Natural killer cell (primary cell): ENCODE results near the gene CHIC1. TPM values are rescaled to one million over a fixed set of nuclear protein-coding genes. Genes with fewer than 3 reads are reported as not detected.
A peak's percentile ranks its signal among the peaks of the same experiment; 100 is the strongest.
"Not testable (repeated sequence)": the region's sequence is repeated elsewhere in the genome, so short reads cannot be mapped to it uniquely, and the experiment has no call there.

Experiments
- ATAC-seq, 3 donors: fragments of 150-1000 bp in 2 of 3; fragments of 200-7000 bp in 1 of 3; cut with Tn5 transposase; 1 replicate in 1 of 3; 2 replicates in 2 of 3; pipeline ENCODE4 v1.10.0; 2021; ENCODE audit warnings: mild to moderate bottlenecking in 2 of 3, moderate library complexity in 2 of 3
- DNase-seq, 2 donors: peaks; one replicate each; pipeline versions ENCODE4 v3.0.0 to v3.0.0-alpha.2; 2013 to 2021; ENCODE audit warnings: mixed read lengths in 1 of 2
- H3K27ac ChIP-seq: one replicate; pipeline ENCODE4 v1.5.1; 2013; ENCODE audit warnings: mild to moderate bottlenecking, low read length
- H3K27me3 ChIP-seq: one replicate; pipeline ENCODE4 v1.6.1; 2013; ENCODE audit warnings: low read length; ENCODE audit not compliant: control insufficient read depth, insufficient read depth
- H3K36me3 ChIP-seq: one replicate; pipeline ENCODE4 v1.6.1; 2013; ENCODE audit warnings: low read length; ENCODE audit not compliant: control insufficient read depth, insufficient read depth
- H3K4me1 ChIP-seq: one replicate; pipeline ENCODE4 v1.6.1; 2013; ENCODE audit warnings: low read length; ENCODE audit not compliant: control insufficient read depth, insufficient read depth
- H3K4me3 ChIP-seq: one replicate; pipeline ENCODE4 v1.5.1; 2013; ENCODE audit warnings: low read length
- H3K9me3 ChIP-seq: one replicate; pipeline ENCODE4 v1.6.1; 2013; ENCODE audit warnings: low read length; ENCODE audit not compliant: control insufficient read depth, insufficient read depth
- H3K27ac Mint-ChIP-seq, 2 donors: one replicate each; pipeline ENCODE4 v1.8.0; 2022; ENCODE audit warnings: mild to moderate bottlenecking in 2 of 2, mixed read lengths in 2 of 2, moderate library complexity in 1 of 2
- H3K27me3 Mint-ChIP-seq, 2 donors: one replicate each; pipeline ENCODE4 v1.8.0; 2022; ENCODE audit warnings: low read depth in 2 of 2, mixed read lengths in 2 of 2
- H3K36me3 Mint-ChIP-seq: one replicate; pipeline ENCODE4 v1.8.0; 2022; ENCODE audit warnings: mixed read lengths
- H3K4me1 Mint-ChIP-seq, 2 donors: one replicate each; pipeline ENCODE4 v1.8.0; 2022; ENCODE audit warnings: mixed read lengths in 2 of 2
- H3K4me3 Mint-ChIP-seq: one replicate; pipeline ENCODE4 v1.8.0; 2022; ENCODE audit warnings: mild to moderate bottlenecking, moderate library complexity, mixed read lengths
- H3K9me3 Mint-ChIP-seq, 2 donors: one replicate each; pipeline ENCODE4 v1.8.0; 2022; ENCODE audit warnings: mixed read lengths in 2 of 2
- WGBS: methylation state at CpG from one replicate; pipeline ENCODE4 v1.1.7; 2013; ENCODE audit warnings: missing lambda C conversion rate; ENCODE audit not compliant: insufficient coverage; 5-methylcytosine and 5-hydroxymethylcytosine counted together
- intact Hi-C: fragments of 100-400 bp; cut with micrococcal nuclease; formaldehyde crosslinking; loops from one replicate; pipeline ENCODE4 v1.14.2; 2022
- total RNA-seq, 4 donors: library from RNA; stranded (reverse); fragments of 120-200 nt in 1 of 4; gene quantifications; one replicate each; pipeline versions ENCODE4 v1.2.3 to v1.2.4, GENCODE V29; 2013 to 2022
- TF ChIP-seq, protein P1 (sequence below): fragments of 200-600 bp; IDR thresholded peaks from one replicate; pipeline ENCODE4 v1.8.0; 2022; ENCODE audit warnings: antibody characterized with exemption

CHIC1 gene
- total RNA-seq, 3 donors from 2014 or later (not counting 1 experiment from before 2014, with no cell fraction given): 11.3 to 15.6 (median 11.4) TPM

DNA sequence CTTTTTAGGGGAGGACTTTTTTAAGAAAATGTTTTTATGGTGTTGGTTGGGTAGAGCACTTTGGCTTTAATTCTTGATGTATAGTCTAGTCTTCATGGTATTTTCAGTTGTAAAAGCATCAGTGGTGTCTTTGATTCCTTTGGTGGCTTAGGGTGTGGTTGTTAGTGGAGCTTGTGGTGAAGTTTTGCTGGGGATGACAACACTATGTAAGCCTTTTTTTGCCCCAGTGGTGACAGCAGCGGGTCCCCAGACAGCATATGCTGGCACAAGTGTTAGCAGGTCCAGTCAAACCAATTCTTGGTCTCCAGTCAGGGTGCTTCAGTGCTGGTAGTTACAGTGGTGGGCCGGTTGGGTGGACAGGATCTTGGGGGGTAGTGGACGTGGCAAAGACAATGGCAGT lies 52.0 kb downstream of the CHIC1 start:
- WGBS: 67% methylated on average over 3 of the region's 3 CpGs
- intact Hi-C loops: no loop called here
- TF ChIP-seq, protein P1, sequence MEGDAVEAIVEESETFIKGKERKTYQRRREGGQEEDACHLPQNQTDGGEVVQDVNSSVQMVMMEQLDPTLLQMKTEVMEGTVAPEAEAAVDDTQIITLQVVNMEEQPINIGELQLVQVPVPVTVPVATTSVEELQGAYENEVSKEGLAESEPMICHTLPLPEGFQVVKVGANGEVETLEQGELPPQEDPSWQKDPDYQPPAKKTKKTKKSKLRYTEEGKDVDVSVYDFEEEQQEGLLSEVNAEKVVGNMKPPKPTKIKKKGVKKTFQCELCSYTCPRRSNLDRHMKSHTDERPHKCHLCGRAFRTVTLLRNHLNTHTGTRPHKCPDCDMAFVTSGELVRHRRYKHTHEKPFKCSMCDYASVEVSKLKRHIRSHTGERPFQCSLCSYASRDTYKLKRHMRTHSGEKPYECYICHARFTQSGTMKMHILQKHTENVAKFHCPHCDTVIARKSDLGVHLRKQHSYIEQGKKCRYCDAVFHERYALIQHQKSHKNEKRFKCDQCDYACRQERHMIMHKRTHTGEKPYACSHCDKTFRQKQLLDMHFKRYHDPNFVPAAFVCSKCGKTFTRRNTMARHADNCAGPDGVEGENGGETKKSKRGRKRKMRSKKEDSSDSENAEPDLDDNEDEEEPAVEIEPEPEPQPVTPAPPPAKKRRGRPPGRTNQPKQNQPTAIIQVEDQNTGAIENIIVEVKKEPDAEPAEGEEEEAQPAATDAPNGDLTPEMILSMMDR: no peak
- no peak overlapping the region for H3K27ac ChIP-seq
- Mint-ChIP-seq H3K4me1 (peaks cover 10 to 44% of the 10 kb centered on the region in 2 donors), H3K4me3 (peak overlapping the region; percentile 52), H3K9me3 (peaks cover 0 to 9% of the 10 kb centered on the region in 2 donors), H3K27me3 (no peaks in the 10 kb centered on the region), H3K27ac (peak overlapping the region; percentile 35 to 83), H3K36me3 (no peaks in the 10 kb centered on the region)
- H3K9me3 ChIP-seq: no peaks in the 10 kb centered on the region
- DNase-seq: peak in 1 of 2 donors; percentile 1
- H3K36me3 ChIP-seq: no peaks in the 10 kb centered on the region
- peaks cover 12% of the 10 kb centered on the region for H3K4me1 ChIP-seq
- H3K27me3 ChIP-seq: no peaks in the 10 kb centered on the region
- ATAC-seq: peak in 1 of 3 donors; percentile 61
- no peak overlapping the region for H3K4me3 ChIP-seq

DNA sequence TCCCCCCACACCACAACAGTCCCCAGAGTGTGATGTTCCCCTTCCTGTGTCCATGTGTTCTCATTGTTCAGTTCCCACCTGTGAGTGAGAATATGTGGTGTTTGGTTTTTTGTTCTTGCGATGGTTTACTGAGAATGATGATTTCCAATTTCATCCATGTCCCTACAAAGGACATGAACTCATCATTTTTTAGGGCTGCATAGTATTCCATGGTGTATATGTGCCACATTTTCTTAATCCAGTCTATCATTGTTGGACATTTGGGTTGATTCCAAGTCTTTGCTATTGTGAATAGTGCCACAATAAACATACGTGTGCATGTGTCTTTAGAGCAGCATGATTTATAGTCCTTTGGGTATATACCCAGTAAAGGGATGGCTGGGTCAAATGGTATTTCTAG lies 78.7 kb downstream of the CHIC1 start:
- 100% methylated on average over 1 of the region's 2 CpGs for WGBS
- H3K4me1 ChIP-seq, DNase-seq, H3K9me3 ChIP-seq, H3K27me3 ChIP-seq, H3K27ac ChIP-seq, H3K4me3 ChIP-seq, H3K27me3 Mint-ChIP-seq, H3K36me3 ChIP-seq, ATAC-seq, H3K4me3 Mint-ChIP-seq, H3K27ac Mint-ChIP-seq, intact Hi-C loops: not testable (repeated sequence)
- Mint-ChIP-seq H3K36me3 (peaks cover 23% of the 10 kb centered on the region), H3K4me1 (peaks cover 13 to 17% of the 10 kb centered on the region in 2 donors), H3K9me3 (peaks cover 8 to 13% of the 10 kb centered on the region in 2 donors)

DNA sequence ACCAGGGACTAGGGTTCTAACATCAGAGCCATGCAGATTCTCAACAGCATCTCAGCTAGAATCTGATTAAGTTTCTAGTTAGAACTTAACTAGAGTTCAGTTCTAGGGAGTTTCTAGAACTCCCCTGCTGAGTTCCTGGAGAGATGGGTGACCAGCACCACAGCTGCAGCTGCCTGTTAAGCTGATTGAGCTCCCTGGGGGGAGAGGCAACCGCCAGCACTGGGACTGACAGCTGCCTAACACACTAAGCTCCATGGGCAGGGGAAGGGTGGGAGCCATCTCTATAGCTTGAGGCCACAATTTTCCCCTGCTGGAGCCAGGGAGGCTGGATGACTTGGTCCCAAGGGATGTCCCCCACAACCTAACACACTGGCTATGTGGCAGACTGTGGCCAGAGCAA lies 84.2 kb downstream of the CHIC1 start:
- DNase-seq (no peak), ATAC-seq (no peak)
- Histone ChIP-seq H3K27ac (no peak overlapping the region), H3K9me3 (no peaks in the 10 kb centered on the region), H3K36me3 (no peaks in the 10 kb centered on the region), H3K27me3 (no peaks in the 10 kb centered on the region), H3K4me1 (no peaks in the 10 kb centered on the region), H3K4me3 (no peak overlapping the region)
- intact Hi-C loops: no loop called here
- Mint-ChIP-seq H3K9me3 (peaks cover 2 to 3% of the 10 kb centered on the region in 2 donors), H3K27me3 (no peaks in the 10 kb centered on the region), H3K27ac (no peak overlapping the region), H3K4me3 (no peak overlapping the region), H3K36me3 (no peaks in the 10 kb centered on the region), H3K4me1 (no peaks in the 10 kb centered on the region)
- TF ChIP-seq, protein P1: no peak
- 100% methylated on average over 1 of the region's 1 CpG for WGBS

DNA sequence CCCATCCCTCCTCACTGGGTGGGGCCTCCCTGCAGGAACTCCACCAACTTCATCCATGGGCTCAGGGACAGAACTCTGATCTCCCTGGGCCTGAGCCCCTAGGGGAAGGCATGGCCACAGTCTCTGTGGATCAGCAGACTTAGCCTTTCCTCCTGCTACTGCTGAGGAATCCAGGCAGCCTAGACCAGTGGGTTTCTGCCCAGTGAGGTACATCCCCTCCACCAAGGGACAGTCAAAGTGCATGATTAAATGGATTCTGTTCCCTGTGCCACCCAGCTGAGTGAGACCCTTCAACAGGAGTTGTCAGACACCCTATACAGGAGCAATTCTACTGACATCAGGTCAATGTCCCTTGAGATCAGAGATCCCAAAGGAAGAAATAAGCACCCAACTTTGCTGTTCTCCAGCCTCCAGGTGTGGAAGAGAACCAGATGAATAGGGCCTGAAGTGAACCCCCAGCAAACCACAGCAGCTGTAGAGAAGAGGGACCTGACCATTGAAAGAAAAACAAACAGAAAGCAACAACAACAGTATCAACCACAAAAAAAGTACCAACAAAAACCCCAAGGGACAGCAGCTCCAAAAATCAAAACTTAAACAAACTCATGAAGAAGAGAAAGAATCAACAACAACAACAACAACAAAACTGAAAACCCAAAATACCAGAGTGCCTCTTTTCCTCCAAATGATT lies 84.8 kb downstream of the CHIC1 start:
- H3K4me1 ChIP-seq: no peaks in the 10 kb centered on the region
- H3K4me3 ChIP-seq: no peak overlapping the region
- Mint-ChIP-seq H3K36me3 (no peaks in the 10 kb centered on the region), H3K4me3 (no peak overlapping the region), H3K9me3 (peaks cover 2 to 3% of the 10 kb centered on the region in 2 donors), H3K27ac (no peak overlapping the region), H3K27me3 (no peaks in the 10 kb centered on the region), H3K4me1 (no peaks in the 10 kb centered on the region)
- intact Hi-C loops: no loop called here
- TF ChIP-seq, protein P1: no peak
- H3K9me3 ChIP-seq: no peaks in the 10 kb centered on the region
- ATAC-seq (no peak), DNase-seq (no peak)
- no peak overlapping the region for H3K27ac ChIP-seq
- no peaks in the 10 kb centered on the region for H3K36me3 ChIP-seq
- no peaks in the 10 kb centered on the region for H3K27me3 ChIP-seq

DNA sequence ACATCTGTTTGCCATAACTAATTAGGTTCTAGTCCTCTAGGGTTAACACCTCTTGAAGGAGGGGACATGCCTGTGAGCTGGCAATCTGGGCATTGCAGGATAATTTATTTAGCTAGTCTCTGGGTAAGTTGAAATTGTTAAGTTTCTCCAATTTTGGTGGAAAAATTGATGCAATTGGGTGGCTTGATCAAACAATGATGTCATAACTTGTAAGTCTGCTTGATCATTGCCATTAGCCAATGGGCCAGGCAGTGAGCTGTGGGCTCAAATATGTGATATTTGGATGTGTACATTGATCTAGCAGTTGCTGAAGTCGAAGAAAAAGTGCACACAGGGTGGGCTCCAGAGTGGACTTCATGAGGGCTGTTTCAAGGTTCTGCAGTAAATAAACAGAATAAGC lies 98.3 kb downstream of the CHIC1 start:
- H3K9me3 Mint-ChIP-seq, H3K36me3 ChIP-seq, H3K4me3 ChIP-seq, H3K27me3 Mint-ChIP-seq, H3K27ac Mint-ChIP-seq, H3K9me3 ChIP-seq, H3K4me3 Mint-ChIP-seq, intact Hi-C loops, DNase-seq, H3K27me3 ChIP-seq, ATAC-seq, H3K4me1 ChIP-seq, H3K27ac ChIP-seq: not testable (repeated sequence)
- Mint-ChIP-seq H3K4me1 (peaks cover 0 to 17% of the 10 kb centered on the region in 2 donors), H3K36me3 (peaks cover 17% of the 10 kb centered on the region)
- 100% methylated on average over 1 of the region's 1 CpG for WGBS
